Transverse colon (tissue), 4 donors: Measurements from ENCODE around the gene PCBP3.
A peak's percentile ranks its signal among the peaks of the same experiment; 100 is the strongest.

Experiments
- CTCF ChIP-seq, 5 experiments: fragments of 200-600 bp in 3 of 5; fragments of 450-650 bp in 2 of 5; sonication (generic) in 3 of 5; IDR thresholded peaks; 1 replicate in 2 of 5; 2 replicates in 3 of 5; pipeline ENCODE4 v1.5.1; 2016 to 2017; ENCODE audit warnings: antibody characterized with exemption in 5 of 5, inconsistent platforms in 3 of 5, mild to moderate bottlenecking in 2 of 5, moderate library complexity in 1 of 5
- EP300 ChIP-seq: sonication (generic); formaldehyde crosslinking; IDR thresholded peaks from one replicate; pipeline ENCODE4 v1.6.1; 2017; ENCODE audit warnings: antibody characterized with exemption, low read depth
- POLR2A ChIP-seq: fragments of 450-650 bp; IDR thresholded peaks from one replicate; pipeline ENCODE4 v1.6.1; 2016; ENCODE audit warnings: antibody characterized with exemption, mild to moderate bottlenecking, moderate library complexity
- POLR2AphosphoS5 ChIP-seq, 3 donors: sonication (generic); formaldehyde crosslinking; IDR thresholded peaks; one replicate each; pipeline ENCODE4 v1.6.1; 2016; ENCODE audit warnings: antibody characterized with exemption in 3 of 3

GRCh38 chr21:45831991-45832740, 188.6 kb downstream of the PCBP3 start:
- TF ChIP-seq CTCF (IDR thresholded peaks at IDR 0.05): no peak
- TF ChIP-seq POLR2AphosphoS5 (IDR thresholded peaks at IDR 0.05): peak in 1 of 3 donors; percentile 32
- no peak for TF ChIP-seq POLR2A
- TF ChIP-seq EP300: no peak
